Liver (tissue), 9 donors: ENCODE results near the gene AOAH. TPM values are rescaled to one million over a fixed set of nuclear protein-coding genes. Genes with fewer than 3 reads are reported as not detected.

ENCODE experiments used
- DNase-seq: peaks from one replicate; pipeline ENCODE4 v3.0.0-alpha.2; 2017; ENCODE audit warnings: low spot score
- H3K27ac ChIP-seq, 2 donors: one replicate each; pipeline ENCODE4 v1.7.0; 2013; ENCODE audit warnings: inconsistent platforms in 2 of 2, low read length in 2 of 2, control low read depth in 1 of 2, low read depth in 1 of 2, mild to moderate bottlenecking in 1 of 2
- H3K27me3 ChIP-seq, 4 donors: one replicate each; pipeline versions ENCODE4 v1.6.1 to v1.7.0; 2013; ENCODE audit warnings: low read length in 3 of 4, inconsistent platforms in 1 of 4, mild to moderate bottlenecking in 1 of 4, moderate library complexity in 1 of 4; ENCODE audit not compliant: control insufficient read depth in 4 of 4, insufficient read depth in 4 of 4
- H3K36me3 ChIP-seq, 4 donors: one replicate each; pipeline versions ENCODE4 v1.6.1 to v1.7.0; 2013; ENCODE audit warnings: low read length in 3 of 4, mild to moderate bottlenecking in 3 of 4, low read depth in 1 of 4, moderate library complexity in 1 of 4; ENCODE audit not compliant: control insufficient read depth in 4 of 4, insufficient read depth in 3 of 4
- H3K4me1 ChIP-seq, 4 donors: one replicate each; pipeline versions ENCODE4 v1.6.1 to v1.7.0; 2013; ENCODE audit warnings: low read length in 3 of 4, mild to moderate bottlenecking in 3 of 4, moderate library complexity in 1 of 4; ENCODE audit not compliant: control insufficient read depth in 4 of 4, insufficient read depth in 4 of 4
- H3K4me3 ChIP-seq, 3 donors: one replicate each; pipeline versions ENCODE4 v1.6.1 to v1.7.0; 2013; ENCODE audit warnings: low read length in 3 of 3, control low read depth in 1 of 3, low read depth in 1 of 3, mild to moderate bottlenecking in 1 of 3
- H3K9ac ChIP-seq, 2 donors: one replicate each; pipeline ENCODE4 v1.7.0; 2013; ENCODE audit warnings: low read length in 2 of 2, mild to moderate bottlenecking in 2 of 2, moderate library complexity in 2 of 2, control low read depth in 1 of 2, low read depth in 1 of 2
- H3K9me3 ChIP-seq, 4 donors: one replicate each; pipeline versions ENCODE4 v1.6.1 to v1.7.0; 2013; ENCODE audit warnings: low read length in 3 of 4; ENCODE audit not compliant: control insufficient read depth in 4 of 4
- ATF3 ChIP-seq: IDR thresholded peaks from 2 replicates; pipeline ENCODE4 v1.6.1; 2016; ENCODE audit warnings: antibody characterized with exemption
- CTCF ChIP-seq: fragments of 150-350 bp; IDR thresholded peaks from 2 replicates; pipeline ENCODE4 v1.5.1; 2017; ENCODE audit warnings: improper control_type of control experiment, low read depth, low read length; ENCODE audit not compliant: missing input control
- EGR1 ChIP-seq, 2 donors: IDR thresholded peaks; 2 replicates each; pipeline ENCODE4 v1.6.1; 2016 to 2018; ENCODE audit warnings: antibody characterized with exemption in 2 of 2, low read depth in 2 of 2
- FOXA1 ChIP-seq: IDR thresholded peaks from 2 replicates; pipeline ENCODE4 v1.6.1; 2016; ENCODE audit warnings: antibody characterized with exemption
- FOXA2 ChIP-seq: IDR thresholded peaks from 2 replicates; pipeline ENCODE4 v1.6.1; 2016; ENCODE audit warnings: antibody characterized with exemption
- GABPA ChIP-seq, 2 donors: IDR thresholded peaks in 1 of 2; conservative IDR thresholded peaks in 1 of 2; 2 replicates each; pipeline ENCODE4 v1.6.1; 2016; ENCODE audit warnings: antibody characterized with exemption in 2 of 2, mild to moderate bottlenecking in 1 of 2, moderate library complexity in 1 of 2
- NR2F2 ChIP-seq: IDR thresholded peaks from 2 replicates; pipeline ENCODE4 v1.6.1; 2016; ENCODE audit warnings: antibody characterized with exemption
- RAD21 ChIP-seq, 2 donors: IDR thresholded peaks; 2 replicates each; pipeline ENCODE4 v1.6.1; 2016; ENCODE audit warnings: antibody characterized with exemption in 2 of 2, mild to moderate bottlenecking in 2 of 2
- REST ChIP-seq: IDR thresholded peaks from 2 replicates; pipeline ENCODE4 v1.6.1; 2016; ENCODE audit warnings: antibody characterized with exemption, mild to moderate bottlenecking
- RXRA ChIP-seq, 2 donors: IDR thresholded peaks; 2 replicates each; pipeline ENCODE4 v1.6.1; 2017 to 2018; ENCODE audit warnings: antibody characterized with exemption in 2 of 2, mild to moderate bottlenecking in 1 of 2
- SP1 ChIP-seq: IDR thresholded peaks from 2 replicates; pipeline ENCODE4 v1.6.1; 2018; ENCODE audit warnings: antibody characterized with exemption, mild to moderate bottlenecking
- TAF1 ChIP-seq: conservative IDR thresholded peaks from 2 replicates; pipeline ENCODE4 v1.6.1; 2016; ENCODE audit warnings: antibody characterized with exemption, mild to moderate bottlenecking
- YY1 ChIP-seq: IDR thresholded peaks from 2 replicates; pipeline ENCODE4 v1.6.1; 2016; ENCODE audit warnings: antibody characterized with exemption, mild to moderate bottlenecking
- WGBS: extraction: QIAGEN DNeasy Blood & Tissue Kit; methylation state at CpG from one replicate; pipeline ENCODE4 v1.1.7; 2013; 5-methylcytosine and 5-hydroxymethylcytosine counted together
- polyA plus RNA-seq, 2 donors: library from polyadenylated mRNA; stranded (reverse) in 1 of 2; unstranded in 1 of 2; fragments of 200-250 nt in 1 of 2; fragments of >200 nt in 1 of 2; fragmentation: Nextera tagmentation in 1 of 2; extraction: Ambion mirVana in 1 of 2; gene quantifications; one replicate each; pipeline versions ENCODE4 v1.2.1 to v1.2.3, GENCODE V29; 2013 to 2015
- total RNA-seq, 2 donors: library from RNA; depleted of rRNA; stranded (reverse); fragments of >200 nt; gene quantifications; one replicate each; pipeline ENCODE4 v1.2.3, GENCODE V29; 2014
- donor health status: healthy.
- donor health status: healthy.
- donor health status: healthy.
- donor health status: healthy.
- donor health status: healthy.

The AOAH gene
- total and polyA plus RNA-seq, 4 donors: 2.4 to 26.7 (median 5.8) TPM

- no peak for TF ChIP-seq REST
- TF ChIP-seq RXRA (IDR thresholded peaks at IDR 0.05): no peak
These were observed 84.5 kb downstream of the AOAH start (continued) for GRCh38 chr7:36639826-36640225.

GRCh38 chr7:36638586-36639263 lies 85.6 kb downstream of the AOAH start:
- H3K9ac ChIP-seq: no peak overlapping the region
- H3K9me3 ChIP-seq: no peaks in the 10 kb centered on the region
- H3K4me1 ChIP-seq: no peaks in the 10 kb centered on the region
- DNase-seq: no peak
- no peak overlapping the region for H3K4me3 ChIP-seq
- 92% methylated on average over 3 of the region's 3 CpGs for whole genome bisulfite sequencing
- H3K27ac ChIP-seq: no peak overlapping the region
- H3K36me3 ChIP-seq: no peaks in the 10 kb centered on the region
- TF ChIP-seq YY1 (no peak), ATF3 (no peak)
- H3K27me3 ChIP-seq: no peaks in the 10 kb centered on the region

GRCh38 chr7:36638140-36638539 lies 86.2 kb downstream of the AOAH start:
- 89% methylated on average over 5 of the region's 5 CpGs for WGBS
- no peaks in the 10 kb centered on the region for H3K36me3 ChIP-seq

More at GRCh38 chr7:36638140-36638539, 86.2 kb downstream of the AOAH start:
- no peak for DNase-seq
- no peak overlapping the region for H3K27ac ChIP-seq
- H3K27me3 ChIP-seq: no peaks in the 10 kb centered on the region
- no peak overlapping the region for H3K4me3 ChIP-seq
- H3K9me3 ChIP-seq: no peaks in the 10 kb centered on the region
- no peak overlapping the region for H3K9ac ChIP-seq
- H3K4me1 ChIP-seq: no peaks in the 10 kb centered on the region
- TF ChIP-seq YY1: no peak
- TF ChIP-seq RAD21 (IDR thresholded peaks at IDR 0.05): no peak
- TF ChIP-seq RXRA (IDR thresholded peaks at IDR 0.05): no peak
- no peak for TF ChIP-seq TAF1
- TF ChIP-seq FOXA2: no peak
- no peak for TF ChIP-seq REST
- no peak for TF ChIP-seq ATF3
- no peak for TF ChIP-seq FOXA1
- no peak for TF ChIP-seq CTCF
- no peak for TF ChIP-seq GABPA (IDR thresholded peaks at IDR 0.05 in 1 of 2, conservative IDR thresholded peaks at IDR 0.05 in 1 of 2)
- no peak for TF ChIP-seq EGR1 (IDR thresholded peaks at IDR 0.05; ENCODE audit: low read depth in 2 of 2)
- no peak for TF ChIP-seq NR2F2
- TF ChIP-seq SP1: no peak
